Loucy (cell line): ENCODE measurements around the gene CDY2B.
"Not testable (repeated sequence)": the region's sequence is repeated elsewhere in the genome, so short reads cannot be mapped to it uniquely, and the experiment has no call there.

Experiments used
- EZH2phosphoT487 ChIP-seq: fragments of 200-600 bp; IDR thresholded peaks from 2 replicates; pipeline ENCODE4 v1.6.1; 2018; ENCODE audit warnings: antibody characterized with exemption, mild to moderate bottlenecking, moderate library complexity, borderline replicate concordance
- TF ChIP-seq, protein P1 (sequence below): fragments of 200-600 bp; sonication (generic); conservative IDR thresholded peaks from 2 replicates; pipeline ENCODE4 v1.5.1; 2014; ENCODE audit warnings: mild to moderate bottlenecking, antibody characterized with exemption, low read length

DNA sequence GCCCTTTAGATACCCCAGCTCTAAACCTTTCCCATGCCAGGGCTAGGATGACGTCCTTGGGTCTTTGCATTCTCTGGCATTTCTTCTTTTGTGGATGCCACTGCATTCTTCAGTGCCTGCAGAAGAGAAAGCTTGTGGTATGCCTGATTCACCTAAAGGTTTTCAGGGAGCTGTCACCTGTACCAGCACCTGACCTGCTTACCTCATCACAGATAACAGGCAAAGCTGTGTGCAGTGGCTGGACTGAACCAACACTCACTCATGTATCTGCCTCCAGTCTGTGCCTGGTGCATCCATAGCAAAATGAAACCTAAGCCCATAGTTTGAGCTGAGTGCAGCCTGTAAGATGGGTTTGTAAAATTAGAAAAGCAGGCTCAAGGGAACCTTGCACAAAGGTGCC lies 3.3 kb downstream of the CDY2B start:
- TF ChIP-seq, protein P1, sequence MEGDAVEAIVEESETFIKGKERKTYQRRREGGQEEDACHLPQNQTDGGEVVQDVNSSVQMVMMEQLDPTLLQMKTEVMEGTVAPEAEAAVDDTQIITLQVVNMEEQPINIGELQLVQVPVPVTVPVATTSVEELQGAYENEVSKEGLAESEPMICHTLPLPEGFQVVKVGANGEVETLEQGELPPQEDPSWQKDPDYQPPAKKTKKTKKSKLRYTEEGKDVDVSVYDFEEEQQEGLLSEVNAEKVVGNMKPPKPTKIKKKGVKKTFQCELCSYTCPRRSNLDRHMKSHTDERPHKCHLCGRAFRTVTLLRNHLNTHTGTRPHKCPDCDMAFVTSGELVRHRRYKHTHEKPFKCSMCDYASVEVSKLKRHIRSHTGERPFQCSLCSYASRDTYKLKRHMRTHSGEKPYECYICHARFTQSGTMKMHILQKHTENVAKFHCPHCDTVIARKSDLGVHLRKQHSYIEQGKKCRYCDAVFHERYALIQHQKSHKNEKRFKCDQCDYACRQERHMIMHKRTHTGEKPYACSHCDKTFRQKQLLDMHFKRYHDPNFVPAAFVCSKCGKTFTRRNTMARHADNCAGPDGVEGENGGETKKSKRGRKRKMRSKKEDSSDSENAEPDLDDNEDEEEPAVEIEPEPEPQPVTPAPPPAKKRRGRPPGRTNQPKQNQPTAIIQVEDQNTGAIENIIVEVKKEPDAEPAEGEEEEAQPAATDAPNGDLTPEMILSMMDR: not testable (repeated sequence)
- not testable (repeated sequence) for TF ChIP-seq EZH2phosphoT487
